ENCODE data around the gene SBNO1. TPM values are rescaled to one million over a fixed set of nuclear protein-coding genes. Genes with fewer than 3 reads are reported as not detected.

The SBNO1 gene
- total RNA-seq, 2 experiments from 2014 or later: 38.1 to 41.8 TPM

- ChIA-PET CTCF (interaction anchor here (0.8 to 2.2 kb wide), 4 partner anchors 12 to 95 kb away, joined by 3 to 15 read pairs (median 4); no protein-coding TSS in a partner anchor), POLR2A (interaction anchor here (0.6 kb wide), 1 partner anchor 470 kb away, joined by 3 read pairs; no protein-coding TSS in a partner anchor)
- peak overlapping the region; percentile 85 for H3K27ac Mint-ChIP-seq
- H3K9me3 Mint-ChIP-seq: no peaks in the 10 kb centered on the region
- peak overlapping the region; percentile 83 for H3K4me3 Mint-ChIP-seq
- no peaks in the 10 kb centered on the region for H3K27me3 Mint-ChIP-seq
- DNase-seq: peak; percentile 36
- peaks cover 10% of the 10 kb centered on the region for H3K4me1 Mint-ChIP-seq
- H3K36me3 Mint-ChIP-seq (ENCODE audit: low read depth): no peaks in the 10 kb centered on the region
Measured at GRCh38 chr12:123363740-123364531, 711 bp downstream of the SBNO1 start.

- H3K4me3 Mint-ChIP-seq: peak overlapping the region; percentile 83
- no peaks in the 10 kb centered on the region for H3K9me3 Mint-ChIP-seq
- peaks cover 10% of the 10 kb centered on the region for H3K4me1 Mint-ChIP-seq
- DNase-seq: no peak
- POLR2A ChIA-PET: interaction anchor here (0.6 kb wide), 1 partner anchor 470 kb away, joined by 3 read pairs; no protein-coding TSS in a partner anchor
- H3K36me3 Mint-ChIP-seq (ENCODE audit: low read depth): no peaks in the 10 kb centered on the region
- H3K27ac Mint-ChIP-seq: peak overlapping the region; percentile 85
- CTCF ChIA-PET: interaction anchor here (0.6 to 1.2 kb wide), 3 partner anchors 12 to 72 kb away, joined by 3 to 4 read pairs (median 3); no protein-coding TSS in a partner anchor
- no peaks in the 10 kb centered on the region for H3K27me3 Mint-ChIP-seq
Measured at GRCh38 chr12:123363390-123363739, 1.3 kb downstream of the SBNO1 start.

- no peak for DNase-seq
- peaks cover 32% of the 10 kb centered on the region for H3K4me1 Mint-ChIP-seq
- no peak overlapping the region for H3K27ac Mint-ChIP-seq
- H3K36me3 Mint-ChIP-seq (ENCODE audit: low read depth): peaks cover 5% of the 10 kb centered on the region
- H3K9me3 Mint-ChIP-seq: no peaks in the 10 kb centered on the region
- H3K4me3 Mint-ChIP-seq: no peak overlapping the region
- ChIA-PET CTCF (interaction anchor here (0.6 kb wide), 1 partner anchor 236 kb away, joined by 5 read pairs; no protein-coding TSS in a partner anchor), POLR2A (no interaction called here)
- H3K27me3 Mint-ChIP-seq: no peaks in the 10 kb centered on the region
Measured at GRCh38 chr12:123358035-123358434, 6.6 kb downstream of the SBNO1 start.

GRCh38 chr12:123356159-123356670 lies 8.4 kb downstream of the SBNO1 start:
- ChIA-PET POLR2A (interaction anchor here (0.6 kb wide), 1 partner anchor 355 kb away, joined by 4 read pairs; no protein-coding TSS in a partner anchor), CTCF (interaction anchor here (0.6 to 1.8 kb wide), 2 partner anchors 9 to 984 kb away, joined by 3 read pairs; partner anchors contain the start of gene SBNO1)
- Mint-ChIP-seq H3K4me3 (no peak overlapping the region), H3K27ac (no peak overlapping the region), H3K27me3 (no peaks in the 10 kb centered on the region), H3K36me3 (ENCODE audit: low read depth) (peaks cover 12% of the 10 kb centered on the region), H3K4me1 (peaks cover 42% of the 10 kb centered on the region), H3K9me3 (no peaks in the 10 kb centered on the region)
- no peak for DNase-seq

DNA sequence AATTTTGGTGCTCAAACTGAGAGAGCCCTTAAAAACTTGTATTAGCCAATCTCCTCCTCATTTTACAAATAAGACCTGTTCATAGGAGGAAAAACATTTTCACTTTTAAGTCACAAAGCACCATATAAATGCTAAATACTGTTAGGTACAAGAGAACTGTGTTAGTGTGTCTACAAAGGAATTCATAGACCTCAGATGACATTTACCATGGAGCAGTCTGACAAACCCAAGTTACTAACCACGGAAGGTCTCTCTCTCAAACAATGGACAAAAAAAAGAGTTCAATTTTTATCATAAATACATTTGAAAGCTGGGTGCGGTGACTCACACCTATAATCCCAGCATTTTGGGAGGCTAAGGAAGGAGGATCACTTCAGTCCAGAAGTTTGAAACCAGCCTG lies 10.0 kb downstream of the SBNO1 start:
- no peak for DNase-seq
- H3K4me1 Mint-ChIP-seq: peaks cover 45% of the 10 kb centered on the region
- POLR2A ChIA-PET: no interaction called here
- no peaks in the 10 kb centered on the region for H3K9me3 Mint-ChIP-seq
- peaks cover 15% of the 10 kb centered on the region for H3K36me3 Mint-ChIP-seq (ENCODE audit: low read depth)
- no peak overlapping the region for H3K27ac Mint-ChIP-seq
- no peaks in the 10 kb centered on the region for H3K27me3 Mint-ChIP-seq
- no peak overlapping the region for H3K4me3 Mint-ChIP-seq
- CTCF ChIA-PET: interaction anchor here (1.7 to 2.1 kb wide), 2 partner anchors 11 to 13 kb away, joined by 7 read pairs; no protein-coding TSS in a partner anchor

GRCh38 chr12:123351349-123351748 lies 13.3 kb downstream of the SBNO1 start:
- Mint-ChIP-seq H3K27me3 (no peaks in the 10 kb centered on the region), H3K27ac (no peak overlapping the region), H3K36me3 (ENCODE audit: low read depth) (peaks cover 21% of the 10 kb centered on the region), H3K4me1 (peaks cover 34% of the 10 kb centered on the region), H3K9me3 (no peaks in the 10 kb centered on the region), H3K4me3 (no peak overlapping the region)
- POLR2A ChIA-PET: interaction anchor here (1.1 kb wide), 1 partner anchor 15 kb away, joined by 3 read pairs; no protein-coding TSS in a partner anchor
- CTCF ChIA-PET: interaction anchor here (0.6 to 2.0 kb wide), 4 partner anchors 8 to 585 kb away, joined by 3 to 10 read pairs (median 4); no protein-coding TSS in a partner anchor
- no peak for DNase-seq

DNA sequence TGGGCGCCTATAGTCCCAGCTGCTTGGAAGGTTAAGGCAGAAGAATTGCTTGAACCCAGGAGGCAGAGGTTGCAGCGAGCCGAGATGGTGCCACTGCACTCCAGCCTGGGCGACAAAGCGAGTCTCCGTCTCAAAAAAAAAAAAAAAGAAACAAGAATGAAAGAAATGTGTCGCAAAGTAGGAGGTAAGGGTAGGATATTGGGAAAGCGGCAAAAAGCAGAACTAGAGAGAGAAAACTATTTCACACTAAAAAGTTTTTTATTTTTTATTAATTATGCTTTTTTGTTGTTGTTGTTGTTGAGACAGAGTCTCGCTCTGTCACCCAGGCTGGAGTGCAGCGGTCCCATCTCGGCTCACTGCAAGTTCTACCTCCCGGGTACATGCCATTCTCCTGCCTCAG lies 17.7 kb downstream of the SBNO1 start:
- CTCF ChIA-PET: no interaction called here
- H3K36me3 Mint-ChIP-seq (ENCODE audit: low read depth): peaks cover 39% of the 10 kb centered on the region
- H3K4me3 Mint-ChIP-seq: no peak overlapping the region
- no peaks in the 10 kb centered on the region for H3K9me3 Mint-ChIP-seq
- H3K4me1 Mint-ChIP-seq: peaks cover 9% of the 10 kb centered on the region
- no peak for DNase-seq
- H3K27me3 Mint-ChIP-seq: no peaks in the 10 kb centered on the region
- POLR2A ChIA-PET: no interaction called here
- H3K27ac Mint-ChIP-seq: no peak overlapping the region

- ChIA-PET CTCF (interaction anchor here (1.2 kb wide), 1 partner anchor 16 kb away, joined by 3 read pairs; no protein-coding TSS in a partner anchor), POLR2A (no interaction called here)
- Mint-ChIP-seq H3K27me3 (no peaks in the 10 kb centered on the region), H3K9me3 (no peaks in the 10 kb centered on the region), H3K27ac (no peak overlapping the region), H3K36me3 (ENCODE audit: low read depth) (peaks cover 36% of the 10 kb centered on the region), H3K4me1 (no peaks in the 10 kb centered on the region), H3K4me3 (no peak overlapping the region)
- no peak for DNase-seq
Measured at GRCh38 chr12:123344086-123344485, 20.6 kb downstream of the SBNO1 start.

DNA sequence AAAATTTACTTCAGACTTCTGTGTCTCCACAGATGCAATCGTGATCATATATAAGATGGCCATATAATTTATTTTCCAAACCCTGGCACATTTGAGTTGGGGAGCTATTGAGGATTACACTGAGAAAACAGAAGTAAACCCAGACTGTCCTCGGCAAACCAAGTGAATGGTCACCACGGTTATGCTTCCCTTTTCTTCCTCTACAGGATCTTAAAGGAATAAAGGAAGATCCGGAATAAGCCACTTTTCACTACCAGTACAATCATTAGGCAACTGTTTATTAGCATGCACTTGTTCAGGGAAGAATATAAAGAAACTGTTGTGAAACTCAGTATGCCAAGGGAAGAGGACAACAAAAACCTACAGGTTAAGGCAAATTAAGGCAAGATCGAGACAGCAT lies 27.6 kb downstream of the SBNO1 start:
- ChIA-PET CTCF (no interaction called here), POLR2A (no interaction called here)
- H3K36me3 Mint-ChIP-seq (ENCODE audit: low read depth): peaks cover 23% of the 10 kb centered on the region
- H3K4me3 Mint-ChIP-seq: no peak overlapping the region
- no peaks in the 10 kb centered on the region for H3K9me3 Mint-ChIP-seq
- peaks cover 5% of the 10 kb centered on the region for H3K4me1 Mint-ChIP-seq
- DNase-seq: no peak
- H3K27ac Mint-ChIP-seq: no peak overlapping the region
- H3K27me3 Mint-ChIP-seq: no peaks in the 10 kb centered on the region

DNA sequence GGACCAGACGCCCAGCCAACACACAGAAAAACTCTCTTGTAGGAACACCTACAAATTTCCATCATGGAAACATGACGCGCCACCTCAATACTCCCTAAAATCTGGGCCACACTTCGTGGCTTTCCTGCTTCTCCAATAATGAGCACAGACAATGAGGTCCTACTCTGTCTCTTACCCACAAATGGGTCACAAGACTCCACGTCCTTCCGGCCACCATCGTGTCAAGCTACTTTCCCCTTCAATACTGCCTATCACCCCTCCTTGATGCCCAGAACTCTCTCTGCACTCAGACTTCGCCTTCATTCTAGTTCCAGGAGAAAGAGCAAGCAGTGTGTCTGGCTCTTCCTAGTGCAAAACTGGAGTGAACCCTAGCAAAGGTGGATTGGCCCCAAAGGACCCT lies 28.1 kb downstream of the SBNO1 start:
- POLR2A ChIA-PET: no interaction called here
- Mint-ChIP-seq H3K4me3 (no peak overlapping the region), H3K9me3 (no peaks in the 10 kb centered on the region), H3K27me3 (no peaks in the 10 kb centered on the region), H3K4me1 (peaks cover 5% of the 10 kb centered on the region), H3K27ac (no peak overlapping the region), H3K36me3 (ENCODE audit: low read depth) (peaks cover 27% of the 10 kb centered on the region)
- DNase-seq: no peak
- CTCF ChIA-PET: no interaction called here

- Mint-ChIP-seq H3K9me3 (no peaks in the 10 kb centered on the region), H3K4me3 (no peak overlapping the region), H3K4me1 (peaks cover 5% of the 10 kb centered on the region), H3K36me3 (ENCODE audit: low read depth) (peaks cover 30% of the 10 kb centered on the region), H3K27me3 (no peaks in the 10 kb centered on the region), H3K27ac (no peak overlapping the region)
- DNase-seq: no peak
- POLR2A ChIA-PET: no interaction called here
- CTCF ChIA-PET: interaction anchor here (0.6 kb wide), 1 partner anchor 48 kb away, joined by 3 read pairs; no protein-coding TSS in a partner anchor
Measured at GRCh38 chr12:123335490-123335889, 29.2 kb downstream of the SBNO1 start.

DNA sequence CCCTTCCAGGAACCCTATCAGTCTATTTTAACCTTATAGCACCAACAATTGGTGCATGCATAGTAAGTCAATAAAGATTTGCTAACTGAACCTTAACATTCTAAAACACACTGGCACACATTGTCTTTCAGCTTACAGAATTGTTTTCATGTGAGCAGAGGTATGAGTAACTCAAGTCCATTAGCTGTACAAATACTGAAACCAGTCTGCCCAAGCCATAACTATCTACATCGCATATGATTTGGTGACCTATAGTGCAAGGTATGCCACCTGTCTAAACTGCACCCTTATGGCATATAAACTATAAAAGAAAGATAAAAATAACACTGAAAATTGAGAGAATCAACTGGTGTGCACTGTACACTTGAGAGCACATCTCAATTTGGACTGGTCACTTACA lies 34.8 kb downstream of the SBNO1 start:
- Mint-ChIP-seq H3K4me3 (no peak overlapping the region), H3K27me3 (no peaks in the 10 kb centered on the region), H3K36me3 (ENCODE audit: low read depth) (peaks cover 53% of the 10 kb centered on the region), H3K9me3 (no peaks in the 10 kb centered on the region), H3K4me1 (no peaks in the 10 kb centered on the region), H3K27ac (no peak overlapping the region)
- POLR2A ChIA-PET: no interaction called here
- DNase-seq: no peak
- CTCF ChIA-PET: interaction anchor here (0.8 to 1.3 kb wide), 2 partner anchors 19 to 341 kb away, joined by 3 to 4 read pairs; partner anchors contain the start of gene TCTN2

- CTCF ChIA-PET: interaction anchor here (0.6 kb wide), 1 partner anchor 763 kb away, joined by 3 read pairs; no protein-coding TSS in a partner anchor
- Mint-ChIP-seq H3K4me1 (no peaks in the 10 kb centered on the region), H3K27me3 (no peaks in the 10 kb centered on the region), H3K4me3 (no peak overlapping the region), H3K27ac (no peak overlapping the region), H3K9me3 (no peaks in the 10 kb centered on the region), H3K36me3 (ENCODE audit: low read depth) (peaks cover 46% of the 10 kb centered on the region)
- DNase-seq: no peak
- POLR2A ChIA-PET: no interaction called here
Measured at GRCh38 chr12:123319826-123320225, 44.8 kb downstream of the SBNO1 start.
